H9 (cell line): Measurements from ENCODE around the gene LDLR. TPM values are rescaled to one million over a fixed set of nuclear protein-coding genes. Genes with fewer than 3 reads are reported as not detected.

Experiments
- DNase-seq: peaks from one replicate; pipeline ENCODE4 v3.0.0-alpha.2; 2017
- H2AFZ ChIP-seq: one replicate; pipeline ENCODE4 v1.6.1; 2013; ENCODE audit warnings: mild to moderate bottlenecking, low read length, control low read depth, moderate library complexity
- H2AK5ac ChIP-seq: 2 replicates; pipeline ENCODE4 v1.6.1; 2013; ENCODE audit warnings: low read length, control low read depth, mixed read lengths; ENCODE audit not compliant: insufficient read length
- H2BK120ac ChIP-seq: one replicate; pipeline ENCODE4 v1.6.1; 2013; ENCODE audit warnings: low read depth, mild to moderate bottlenecking, low read length, control low read depth, inconsistent platforms; ENCODE audit not compliant: poor library complexity, severe bottlenecking
- H2BK12ac ChIP-seq: 2 replicates; pipeline ENCODE4 v1.6.1; 2013; ENCODE audit warnings: low read length, control low read depth, mixed read lengths, low read depth; ENCODE audit not compliant: insufficient read length
- H2BK15ac ChIP-seq: 2 replicates; pipeline ENCODE4 v1.6.1; 2013; ENCODE audit warnings: low read depth, low read length, control low read depth
- H2BK20ac ChIP-seq: one replicate; pipeline ENCODE4 v1.6.1; 2013; ENCODE audit warnings: low read depth, mild to moderate bottlenecking, low read length, control low read depth, inconsistent platforms; ENCODE audit not compliant: poor library complexity, severe bottlenecking
- H2BK5ac ChIP-seq: 2 replicates; pipeline ENCODE4 v1.6.1; 2013; ENCODE audit warnings: low read length, control low read depth, mixed read lengths; ENCODE audit not compliant: insufficient read length
- H3K14ac ChIP-seq: 2 replicates; pipeline ENCODE4 v1.6.1; 2013; ENCODE audit warnings: low read length, control low read depth; ENCODE audit not compliant: insufficient read depth
- H3K18ac ChIP-seq: 2 replicates; pipeline ENCODE4 v1.6.1; 2013; ENCODE audit warnings: low read depth, mild to moderate bottlenecking, mixed read lengths, low read length, control low read depth; ENCODE audit not compliant: insufficient read length
- H3K23ac ChIP-seq: 2 replicates; pipeline ENCODE4 v1.6.1; 2013; ENCODE audit warnings: low read length, control low read depth, mixed read lengths, low read depth; ENCODE audit not compliant: insufficient read length
- H3K23me2 ChIP-seq: 2 replicates; pipeline ENCODE4 v1.6.1; 2013; ENCODE audit warnings: low read depth, mild to moderate bottlenecking, mixed read lengths, low read length, control low read depth; ENCODE audit not compliant: insufficient read length, poor library complexity, severe bottlenecking
- H3K27ac ChIP-seq: 2 replicates; pipeline ENCODE4 v1.5.1; 2013; ENCODE audit warnings: low read length, control low read depth, mixed read lengths, low read depth; ENCODE audit not compliant: insufficient read length
- H3K27me3 ChIP-seq: 2 replicates; pipeline ENCODE4 v1.6.1; 2013; ENCODE audit warnings: low read length, control low read depth, inconsistent platforms; ENCODE audit not compliant: insufficient read depth
- H3K4ac ChIP-seq: 2 replicates; pipeline ENCODE4 v1.6.1; 2013; ENCODE audit warnings: low read depth, mild to moderate bottlenecking, control low read depth, inconsistent platforms, low read length, moderate library complexity
- H3K4me1 ChIP-seq: 2 replicates; pipeline ENCODE4 v1.6.1; 2013; ENCODE audit warnings: low read length, control low read depth, inconsistent platforms; ENCODE audit not compliant: insufficient read depth
- H3K4me2 ChIP-seq: 2 replicates; pipeline ENCODE4 v1.6.1; 2013; ENCODE audit warnings: low read length, control low read depth, mixed read lengths; ENCODE audit not compliant: insufficient read length, insufficient read depth
- H3K56ac ChIP-seq: 2 replicates; pipeline ENCODE4 v1.6.1; 2013; ENCODE audit warnings: low read depth, mild to moderate bottlenecking, mixed read lengths, low read length, control low read depth; ENCODE audit not compliant: insufficient read length
- H3K79me1 ChIP-seq: 2 replicates; pipeline ENCODE4 v1.6.1; 2013; ENCODE audit warnings: low read depth, mild to moderate bottlenecking, moderate library complexity, low read length, control low read depth, inconsistent platforms; ENCODE audit not compliant: insufficient read depth, poor library complexity, severe bottlenecking
- H3K79me2 ChIP-seq: 2 replicates; pipeline ENCODE4 v1.6.1; 2013; ENCODE audit warnings: low read length, control low read depth, inconsistent platforms; ENCODE audit not compliant: insufficient read depth
- H3K9ac ChIP-seq: 2 replicates; pipeline ENCODE4 v1.6.1; 2013; ENCODE audit warnings: low read length, control low read depth, mixed read lengths; ENCODE audit not compliant: insufficient read length; ENCODE audit errors: extremely low read depth
- H3K9me3 ChIP-seq: one replicate; pipeline ENCODE4 v1.6.1; 2013; ENCODE audit warnings: low read depth, low read length, inconsistent platforms; ENCODE audit not compliant: control insufficient read depth
- H3T11ph ChIP-seq: one replicate; pipeline ENCODE4 v1.6.1; 2013; ENCODE audit warnings: mild to moderate bottlenecking, low read length, control low read depth, inconsistent platforms
- H4K20me1 ChIP-seq: one replicate; pipeline ENCODE4 v1.6.1; 2013; ENCODE audit not compliant: control insufficient read depth, insufficient read length, insufficient read depth
- H4K5ac ChIP-seq: 2 replicates; pipeline ENCODE4 v1.6.1; 2013; ENCODE audit warnings: low read depth, mild to moderate bottlenecking, mixed read lengths, low read length, control low read depth; ENCODE audit not compliant: insufficient read length
- H4K8ac ChIP-seq: replicated peaks from 2 replicates; pipeline ENCODE4 v1.6.1; 2013; ENCODE audit warnings: low read length, control low read depth, mixed read lengths, low read depth; ENCODE audit not compliant: insufficient read length
- H4K91ac ChIP-seq: 2 replicates; pipeline ENCODE4 v1.6.1; 2013; ENCODE audit warnings: low read depth, mild to moderate bottlenecking, moderate library complexity, mixed read lengths, low read length, control low read depth; ENCODE audit not compliant: insufficient read length
- H3K27ac Mint-ChIP-seq, 3 experiments: 2 replicates in 2 of 3; 3 replicates in 1 of 3; pipeline ENCODE4 v1.8.0; 2020 to 2021; ENCODE audit warnings: mixed read lengths in 3 of 3, mild to moderate bottlenecking in 1 of 3, moderate library complexity in 1 of 3
- H3K27me3 Mint-ChIP-seq: 2 replicates; pipeline ENCODE4 v1.8.0; 2021; ENCODE audit warnings: low read depth, mild to moderate bottlenecking, moderate library complexity, mixed read lengths
- H3K36me3 Mint-ChIP-seq, 3 experiments: 2 replicates in 2 of 3; 3 replicates in 1 of 3; pipeline ENCODE4 v1.8.0; 2020 to 2021; ENCODE audit warnings: low read depth in 3 of 3, mixed read lengths in 3 of 3; ENCODE audit not compliant: insufficient read depth in 1 of 3
- H3K4me1 Mint-ChIP-seq, 2 experiments: 2 replicates each; pipeline ENCODE4 v1.8.0; 2020; ENCODE audit warnings: mixed read lengths in 2 of 2
- H3K4me3 Mint-ChIP-seq, 2 experiments: 2 replicates in 1 of 2; 3 replicates in 1 of 2; pipeline ENCODE4 v1.8.0; 2020 to 2021; ENCODE audit warnings: mild to moderate bottlenecking in 2 of 2, mixed read lengths in 2 of 2, moderate library complexity in 1 of 2
- H3K9me3 Mint-ChIP-seq, 2 experiments: 2 replicates in 1 of 2; 3 replicates in 1 of 2; pipeline ENCODE4 v1.8.0; 2020; ENCODE audit warnings: mild to moderate bottlenecking in 2 of 2, mixed read lengths in 2 of 2, moderate library complexity in 1 of 2
- CTCF ChIP-seq: fragments of 200-600 bp; sonication (generic); conservative IDR thresholded peaks from 3 replicates; pipeline ENCODE4 v1.8.0; 2021; ENCODE audit warnings: antibody characterized with exemption, mild to moderate bottlenecking
- WGBS: extraction: QIAGEN DNeasy Blood & Tissue Kit; methylation state at CpG from one replicate; pipeline ENCODE4 v1.1.7; 2013; ENCODE audit warnings: missing lambda C conversion rate, low lambda C conversion rate, mixed read lengths; ENCODE audit not compliant: insufficient read length; ENCODE audit errors: extremely low coverage; 5-methylcytosine and 5-hydroxymethylcytosine counted together
- total RNA-seq: library from RNA; stranded (reverse); gene quantifications from 2 replicates; pipeline ENCODE4 v1.2.1, GENCODE V29; 2021

LDLR gene
- total RNA-seq, 1 experiment from 2014 or later, result 92.7 TPM

- H2BK120ac ChIP-seq, result no peak overlapping the region
- no peak overlapping the region for H2AK5ac ChIP-seq
- no peak overlapping the region for H3K27ac ChIP-seq
- H3K4me2 ChIP-seq, result no peak overlapping the region
- H3K79me2 ChIP-seq, result no peaks in the 10 kb centered on the region
- no peak overlapping the region for H2BK15ac ChIP-seq
- no peaks in the 10 kb centered on the region for H3K27me3 ChIP-seq
- H3K4me1 ChIP-seq, result no peaks in the 10 kb centered on the region
- no peak overlapping the region for H3T11ph ChIP-seq
- H3K56ac ChIP-seq, result no peak overlapping the region
- Mint-ChIP-seq H3K4me3 (no peak overlapping the region), H3K4me1 (no peaks in the 10 kb centered on the region), H3K27ac (peak overlapping the region in 1 of 3 experiments; percentile 35; a peak in 1 of 7 replicates), H3K9me3 (no peaks in the 10 kb centered on the region), H3K36me3 (peaks cover 22 to 67% (median 57%) of the 10 kb centered on the region in 3 experiments; a peak in 6 of 7 replicates), H3K27me3 (no peaks in the 10 kb centered on the region)
- no peak overlapping the region for H2BK20ac ChIP-seq
- H4K5ac ChIP-seq, result no peak overlapping the region
- H4K91ac ChIP-seq, result no peak overlapping the region
- no peaks in the 10 kb centered on the region for H4K20me1 ChIP-seq
- no peak overlapping the region for H2AFZ ChIP-seq
- no peak overlapping the region for H3K4ac ChIP-seq
- no CpG with 5 or more reads among the region's 34 CpGs for WGBS
- no peaks in the 10 kb centered on the region for H3K79me1 ChIP-seq
- no peaks in the 10 kb centered on the region for H3K9me3 ChIP-seq
- DNase-seq, result no peak
- H3K14ac ChIP-seq, result no peak overlapping the region
- H3K23ac ChIP-seq, result no peak overlapping the region
- H2BK12ac ChIP-seq, result no peak overlapping the region
- H4K8ac ChIP-seq, result no peak overlapping the region
- H3K9ac ChIP-seq, result no peak overlapping the region
- no peaks in the 10 kb centered on the region for H3K23me2 ChIP-seq
- no peak overlapping the region for H3K18ac ChIP-seq
- no peak for TF ChIP-seq CTCF
- peak overlapping the region; percentile 29 for H2BK5ac ChIP-seq
Measured at GRCh38 chr19:11058246-11059030, 30.8 kb upstream of the LDLR start.
